GM19328 (cell line): ENCODE results near the gene NOC3L.
"Not testable (repeated sequence)": the region's sequence is repeated elsewhere in the genome, so short reads cannot be mapped to it uniquely, and the experiment has no call there.

Source experiments
- ATAC-seq: cut with Tn5 transposase; IDR thresholded peaks from one replicate; pipeline ENCODE4 v1.9.1; 2021; ENCODE audit warnings: mild to moderate bottlenecking, moderate library complexity; ENCODE audit not compliant: unreplicated experiment

NOC3L gene

GRCh38 chr10:94362360-94363250 is at the start of gene NOC3L:
TSS of gene NOC3L (minus strand) at chr10:94362939. CDS start at chr10:94362838, 101 bp downstream.
- peak; percentile 99 for ATAC-seq

- ATAC-seq = no peak
These were observed 49.7 kb upstream of the NOC3L start for GRCh38 chr10:94412449-94412848.

GRCh38 chr10:94411304-94411703 is 48.6 kb upstream of the NOC3L start:
- no peak for ATAC-seq

- no peak for ATAC-seq
These were observed 46.4 kb upstream of the NOC3L start for GRCh38 chr10:94409021-94409657.

GRCh38 chr10:94407668-94408067 is 44.9 kb upstream of the NOC3L start:
- ATAC-seq = no peak

GRCh38 chr10:94405406-94405805 is 42.7 kb upstream of the NOC3L start:
- ATAC-seq = no peak

GRCh38 chr10:94403380-94404213 is 40.9 kb upstream of the NOC3L start:
- peak; percentile 55 for ATAC-seq

- peak; percentile 19 for ATAC-seq
These were observed 40.2 kb upstream of the NOC3L start for GRCh38 chr10:94402843-94403379.

- peak; percentile 62 for ATAC-seq
These were observed 39.6 kb upstream of the NOC3L start, which contains the start of gene TBC1D12 for GRCh38 chr10:94402204-94402842. TSS of gene TBC1D12 (plus strand) at chr10:94402541. CDS start at chr10:94402614, 73 bp downstream.

GRCh38 chr10:94398762-94399161 is 36.0 kb upstream of the NOC3L start:
- ATAC-seq = no peak

GRCh38 chr10:94397549-94398370 is 35.0 kb upstream of the NOC3L start:
- no peak for ATAC-seq

- not testable (repeated sequence) for ATAC-seq
These were observed 29.4 kb upstream of the NOC3L start for GRCh38 chr10:94392117-94392516.

- not testable (repeated sequence) for ATAC-seq
These were observed 23.0 kb upstream of the NOC3L start for GRCh38 chr10:94385733-94386132.

- no peak for ATAC-seq
These were observed 20.8 kb upstream of the NOC3L start for GRCh38 chr10:94383530-94383929.

GRCh38 chr10:94376865-94377264 is 14.1 kb upstream of the NOC3L start:
- ATAC-seq = no peak

GRCh38 chr10:94375374-94375773 is 12.6 kb upstream of the NOC3L start:
- no peak for ATAC-seq

GRCh38 chr10:94370501-94370900 is 7.8 kb upstream of the NOC3L start:
- no peak for ATAC-seq

GRCh38 chr10:94366382-94366781 is 3.6 kb upstream of the NOC3L start:
- no peak for ATAC-seq

- no peak for ATAC-seq
These were observed 1.7 kb upstream of the NOC3L start for GRCh38 chr10:94364482-94364881.

- ATAC-seq = peak; percentile 4
These were observed 469 bp upstream of the NOC3L start for GRCh38 chr10:94363251-94363565.
